ENCODE measurements around the gene NFIA. TPM values are rescaled to one million over a fixed set of nuclear protein-coding genes. Genes with fewer than 3 reads are reported as not detected.
A peak's percentile ranks its signal among the peaks of the same experiment; 100 is the strongest.

Gene NFIA
- total RNA-seq, 1 donor from 2014 or later = 163 TPM

DNA sequence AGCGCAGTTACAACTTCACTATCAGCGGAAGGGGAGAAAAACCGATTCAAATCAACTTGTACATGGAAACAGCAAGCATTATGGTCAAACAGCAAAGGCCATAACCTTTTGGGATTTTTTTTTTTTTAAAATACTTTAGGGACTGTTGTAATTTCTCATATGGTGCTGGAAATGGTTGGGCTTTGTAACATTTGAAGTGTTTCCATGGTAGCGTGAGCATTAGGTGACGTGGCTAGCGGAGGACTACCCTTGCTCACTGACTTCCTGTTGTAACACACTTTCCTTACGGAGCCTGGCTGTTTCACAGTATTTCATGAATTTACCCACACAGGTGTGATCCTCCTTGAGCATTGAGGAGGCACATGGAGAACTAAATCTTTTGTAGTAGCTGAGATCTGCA, 373.0 kb downstream of the NFIA start:
- no peak overlapping the region for H3K4me3 Mint-ChIP-seq
- no peak for DNase-seq (ENCODE audit: low spot score in 2 of 2, unreplicated experiment in 2 of 2)
- H3K9me3 Mint-ChIP-seq = no peaks in the 10 kb centered on the region
- H3K36me3 Mint-ChIP-seq = peaks cover 13% of the 10 kb centered on the region
- no peaks in the 10 kb centered on the region for H3K27me3 Mint-ChIP-seq (ENCODE audit: low read depth)
- H3K4me1 Mint-ChIP-seq = peaks cover 87% of the 10 kb centered on the region
- peak overlapping the region; percentile 97 for H3K27ac Mint-ChIP-seq
- TF ChIP-seq, protein P1, sequence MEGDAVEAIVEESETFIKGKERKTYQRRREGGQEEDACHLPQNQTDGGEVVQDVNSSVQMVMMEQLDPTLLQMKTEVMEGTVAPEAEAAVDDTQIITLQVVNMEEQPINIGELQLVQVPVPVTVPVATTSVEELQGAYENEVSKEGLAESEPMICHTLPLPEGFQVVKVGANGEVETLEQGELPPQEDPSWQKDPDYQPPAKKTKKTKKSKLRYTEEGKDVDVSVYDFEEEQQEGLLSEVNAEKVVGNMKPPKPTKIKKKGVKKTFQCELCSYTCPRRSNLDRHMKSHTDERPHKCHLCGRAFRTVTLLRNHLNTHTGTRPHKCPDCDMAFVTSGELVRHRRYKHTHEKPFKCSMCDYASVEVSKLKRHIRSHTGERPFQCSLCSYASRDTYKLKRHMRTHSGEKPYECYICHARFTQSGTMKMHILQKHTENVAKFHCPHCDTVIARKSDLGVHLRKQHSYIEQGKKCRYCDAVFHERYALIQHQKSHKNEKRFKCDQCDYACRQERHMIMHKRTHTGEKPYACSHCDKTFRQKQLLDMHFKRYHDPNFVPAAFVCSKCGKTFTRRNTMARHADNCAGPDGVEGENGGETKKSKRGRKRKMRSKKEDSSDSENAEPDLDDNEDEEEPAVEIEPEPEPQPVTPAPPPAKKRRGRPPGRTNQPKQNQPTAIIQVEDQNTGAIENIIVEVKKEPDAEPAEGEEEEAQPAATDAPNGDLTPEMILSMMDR (IDR thresholded peaks at IDR 0.05; ENCODE audit: unreplicated experiment) = no peak

DNA sequence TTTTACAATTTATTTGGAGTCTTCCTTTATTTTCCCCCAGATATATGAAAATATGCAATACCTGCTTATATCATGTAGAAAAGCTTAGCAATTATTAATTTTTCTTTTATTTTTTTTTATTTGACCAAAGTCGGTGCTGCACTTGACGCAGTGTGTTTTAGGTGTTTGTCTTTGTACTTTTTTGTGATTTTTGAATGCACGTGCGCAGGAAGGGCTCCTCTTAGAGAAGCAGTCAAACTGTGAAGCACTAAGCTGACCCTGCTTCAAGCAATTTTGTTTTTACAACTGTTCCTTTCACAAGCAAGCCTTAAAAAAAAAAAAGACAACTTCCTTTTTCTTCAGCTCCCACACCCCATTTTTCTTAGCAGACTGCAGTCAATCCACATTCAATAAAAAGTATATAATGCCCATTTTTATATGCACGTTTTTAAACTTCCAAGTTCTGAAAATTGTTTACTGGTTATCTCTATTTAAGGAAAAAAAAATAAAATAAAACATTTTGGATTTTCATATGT, 375.2 kb downstream of the NFIA start:
- H3K4me1 Mint-ChIP-seq = peaks cover 70% of the 10 kb centered on the region
- no peak for DNase-seq (ENCODE audit: low spot score in 2 of 2, unreplicated experiment in 2 of 2)
- peak overlapping the region; percentile 25 for H3K27ac Mint-ChIP-seq
- H3K27me3 Mint-ChIP-seq (ENCODE audit: low read depth) = no peaks in the 10 kb centered on the region
- H3K9me3 Mint-ChIP-seq = no peaks in the 10 kb centered on the region
- TF ChIP-seq, protein P1 (IDR thresholded peaks at IDR 0.05; ENCODE audit: unreplicated experiment) = no peak
- H3K36me3 Mint-ChIP-seq = peaks cover 16% of the 10 kb centered on the region
- H3K4me3 Mint-ChIP-seq = no peak overlapping the region

DNA sequence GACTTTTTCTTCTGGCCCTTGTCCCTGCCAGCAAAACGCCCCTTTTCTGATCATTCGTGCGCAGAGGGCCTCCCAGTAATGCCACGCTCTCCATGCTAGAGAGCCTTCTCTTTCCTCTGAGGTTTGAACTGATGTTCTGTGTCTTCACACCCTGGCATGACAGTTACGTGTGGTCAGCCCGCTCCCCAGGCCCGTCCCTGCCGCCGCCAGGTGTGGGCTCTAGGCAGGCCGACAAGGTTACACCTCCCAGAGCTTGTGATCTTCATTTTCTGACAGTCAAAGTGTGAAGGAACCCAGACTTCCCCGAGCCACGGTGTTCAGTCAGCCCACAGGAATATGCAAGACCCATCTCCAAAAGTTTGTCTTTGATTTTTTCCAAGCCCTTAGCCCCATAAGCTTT, 377.0 kb downstream of the NFIA start:
- peaks cover 55% of the 10 kb centered on the region for H3K4me1 Mint-ChIP-seq
- H3K4me3 Mint-ChIP-seq = no peak overlapping the region
- H3K27ac Mint-ChIP-seq = peak overlapping the region; percentile 91
- no peaks in the 10 kb centered on the region for H3K9me3 Mint-ChIP-seq
- peaks cover 28% of the 10 kb centered on the region for H3K36me3 Mint-ChIP-seq
- H3K27me3 Mint-ChIP-seq (ENCODE audit: low read depth) = no peaks in the 10 kb centered on the region
- TF ChIP-seq, protein P1 (IDR thresholded peaks at IDR 0.05; ENCODE audit: unreplicated experiment) = no peak
- no peak for DNase-seq (ENCODE audit: low spot score in 2 of 2, unreplicated experiment in 2 of 2)

DNA sequence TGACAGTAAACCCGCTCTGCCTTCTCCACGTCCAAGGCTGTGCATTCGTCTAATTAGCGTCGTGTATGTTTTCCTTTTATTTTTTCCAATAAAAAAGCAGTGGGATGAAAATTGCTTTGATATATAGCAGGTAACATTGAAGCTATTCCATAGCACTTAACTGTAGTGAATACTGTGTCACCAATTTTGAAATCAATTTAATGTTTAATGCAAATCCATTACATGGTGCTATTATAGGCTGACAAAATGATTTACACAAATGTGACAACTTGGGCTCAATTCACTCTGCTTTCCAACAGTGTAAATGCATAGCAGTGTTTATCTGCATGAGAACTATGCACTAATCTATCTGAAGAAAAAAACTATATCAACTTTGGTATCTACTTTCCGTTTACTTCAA, 377.8 kb downstream of the NFIA start:
- Mint-ChIP-seq H3K9me3 (no peaks in the 10 kb centered on the region), H3K36me3 (peaks cover 28% of the 10 kb centered on the region), H3K27me3 (ENCODE audit: low read depth) (no peaks in the 10 kb centered on the region), H3K27ac (peak overlapping the region; percentile 91), H3K4me3 (no peak overlapping the region), H3K4me1 (peaks cover 47% of the 10 kb centered on the region)
- DNase-seq (ENCODE audit: low spot score in 2 of 2, unreplicated experiment in 2 of 2) = no peak
- TF ChIP-seq, protein P1 (IDR thresholded peaks at IDR 0.05; ENCODE audit: unreplicated experiment) = no peak

DNA sequence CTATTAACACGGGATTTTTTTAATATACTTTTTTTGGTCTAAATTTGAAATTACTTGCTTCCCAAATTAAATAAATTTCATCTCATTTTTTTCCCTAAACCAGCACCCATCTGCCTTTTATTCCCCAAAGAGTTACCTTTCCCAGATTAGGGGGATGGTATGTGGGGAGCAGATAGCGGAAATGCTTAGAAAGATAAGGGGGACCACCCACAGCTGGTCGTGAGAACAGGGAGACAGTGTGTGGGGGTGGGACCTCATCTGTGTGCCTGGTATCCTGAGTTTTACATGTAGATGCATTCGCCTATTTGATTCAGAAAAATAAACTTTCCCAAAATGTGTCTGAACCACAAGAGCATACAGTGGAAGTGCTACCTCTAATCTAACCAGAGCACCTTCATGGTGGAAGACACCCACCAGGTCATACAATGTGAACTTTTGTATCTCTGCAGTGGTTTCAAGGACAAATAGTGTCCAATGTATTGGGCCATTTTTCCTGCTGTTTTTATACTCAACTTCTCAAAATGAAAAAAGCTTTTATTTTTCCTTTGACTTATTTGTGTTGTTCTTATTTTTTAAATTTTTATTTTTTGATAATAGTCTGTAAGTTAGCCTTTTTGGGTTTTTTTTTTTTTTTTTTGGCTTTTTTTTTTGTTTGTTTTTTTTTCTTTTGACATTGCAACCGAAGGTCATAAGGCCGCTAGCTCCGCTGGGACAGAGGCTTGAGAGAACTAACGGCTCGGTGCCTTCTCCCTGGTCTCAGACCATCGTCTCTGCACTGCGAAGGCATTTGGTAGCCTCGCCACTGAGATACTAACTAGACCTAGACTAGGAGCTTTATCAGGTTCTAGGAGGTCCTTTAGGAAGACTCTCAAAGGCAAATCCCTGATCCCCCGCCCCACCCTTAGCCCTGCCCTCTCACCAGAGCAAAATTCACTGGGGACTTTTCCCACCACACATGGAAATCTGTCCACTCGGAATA, 379.3 kb downstream of the NFIA start:
- H3K9me3 Mint-ChIP-seq = no peaks in the 10 kb centered on the region
- TF ChIP-seq, protein P1 (IDR thresholded peaks at IDR 0.05; ENCODE audit: unreplicated experiment) = no peak
- peaks cover 39% of the 10 kb centered on the region for H3K4me1 Mint-ChIP-seq
- H3K4me3 Mint-ChIP-seq = no peak overlapping the region
- DNase-seq (ENCODE audit: low spot score in 2 of 2, unreplicated experiment in 2 of 2) = no peak
- H3K27ac Mint-ChIP-seq = no peak overlapping the region
- H3K36me3 Mint-ChIP-seq = peaks cover 22% of the 10 kb centered on the region
- no peaks in the 10 kb centered on the region for H3K27me3 Mint-ChIP-seq (ENCODE audit: low read depth)
